IPS DF 19.7 (cell line): ENCODE measurements around the gene FOXP1.
A peak's percentile ranks its signal among the peaks of the same experiment; 100 is the strongest.

Source experiments
- DNase-seq: peaks from one replicate; pipeline ENCODE4 v3.0.0-alpha.2; 2013; ENCODE audit warnings: low read depth, low spot score

The FOXP1 gene

DNA sequence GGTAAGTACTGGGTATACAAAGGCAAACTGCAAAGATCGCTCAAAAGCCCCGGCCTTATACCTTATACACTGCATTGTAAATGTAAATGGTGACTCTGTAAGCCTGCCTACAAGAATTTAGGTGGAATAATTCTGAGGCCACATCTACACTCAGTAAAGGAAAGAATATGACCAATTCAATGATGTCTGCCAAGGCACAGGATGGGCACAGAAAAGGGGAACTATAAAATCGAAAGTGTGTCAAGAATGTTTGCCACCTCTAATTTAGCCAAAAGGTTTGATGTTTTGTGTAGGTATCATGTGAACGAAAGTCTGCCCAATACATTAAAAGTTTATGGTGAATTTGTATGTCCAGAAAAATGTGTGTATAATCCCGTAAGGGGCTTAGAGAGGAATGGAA, 96.1 kb downstream of the FOXP1 start:
- DNase-seq = no peak

DNA sequence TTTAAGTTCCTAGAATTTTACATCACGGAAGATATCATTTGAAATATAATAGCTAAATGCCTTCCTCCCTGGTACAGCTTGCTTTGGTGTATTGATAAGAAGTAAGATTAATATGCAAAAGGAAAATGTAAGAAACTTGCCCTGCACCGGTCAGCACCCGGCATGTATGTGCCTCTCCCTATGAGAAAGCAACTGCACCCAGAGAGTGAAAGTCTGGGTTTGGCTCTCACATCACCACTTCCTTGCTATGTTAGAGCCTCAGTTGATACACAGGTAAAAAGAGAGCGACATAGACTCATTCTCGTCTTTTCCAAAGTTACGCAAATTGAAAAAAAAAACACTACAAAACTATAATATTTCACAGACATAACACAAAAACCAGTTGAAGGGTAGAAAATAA, 96.7 kb downstream of the FOXP1 start:
- no peak for DNase-seq

- no peak for DNase-seq
Observed at GRCh38 chr3:71485896-71486295, 97.6 kb downstream of the FOXP1 start.

DNA sequence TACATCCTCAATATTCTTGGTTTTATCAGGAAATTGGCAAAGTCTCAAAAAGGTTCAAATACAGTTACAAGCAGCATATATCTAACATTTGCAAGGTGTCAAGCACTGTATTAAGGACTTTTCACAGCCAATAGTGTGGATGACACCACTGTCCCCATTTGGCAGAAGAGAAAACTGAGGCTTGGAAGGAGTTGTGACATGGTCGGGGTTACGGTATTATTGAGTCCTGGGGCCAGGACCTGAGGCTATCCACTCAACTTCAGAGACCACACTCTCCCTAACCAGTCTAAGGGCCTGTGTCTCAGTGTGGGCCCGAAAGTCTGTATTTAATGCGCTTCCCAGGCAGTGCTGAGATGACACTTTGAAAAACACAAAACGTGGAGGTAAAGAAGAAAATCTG, 99.1 kb downstream of the FOXP1 start:
- DNase-seq = no peak

GRCh38 chr3:71484047-71484446, 99.5 kb downstream of the FOXP1 start:
- no peak for DNase-seq

- no peak for DNase-seq
Observed at GRCh38 chr3:71482771-71483170, 100.8 kb downstream of the FOXP1 start.

- DNase-seq = no peak
Observed at GRCh38 chr3:71478568-71478967, 105.0 kb downstream of the FOXP1 start.

DNA sequence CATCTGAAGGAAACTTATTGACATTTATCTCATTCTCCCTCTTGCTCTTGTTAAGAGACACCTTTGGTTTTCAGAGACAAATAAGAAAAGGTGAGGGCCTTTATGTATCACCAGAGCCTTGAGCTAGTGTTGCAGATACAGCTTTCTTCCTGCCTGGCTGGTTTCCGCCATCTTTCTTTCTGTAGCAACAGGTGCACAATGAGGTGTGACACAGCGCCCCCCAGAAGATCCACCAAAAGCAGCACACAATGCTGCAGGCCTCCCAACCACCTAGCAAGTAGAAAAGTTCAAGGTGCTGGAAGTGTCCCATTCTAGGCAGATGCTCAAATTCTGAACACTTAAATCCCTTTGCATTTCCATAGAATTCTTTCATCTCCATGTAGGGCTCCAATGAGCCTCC, 106.6 kb downstream of the FOXP1 start:
- DNase-seq = no peak

GRCh38 chr3:71469138-71469435, 114.4 kb downstream of the FOXP1 start:
- DNase-seq = no peak

- peak; percentile 15 for DNase-seq
Observed at GRCh38 chr3:71468311-71469137, 115.0 kb downstream of the FOXP1 start.

DNA sequence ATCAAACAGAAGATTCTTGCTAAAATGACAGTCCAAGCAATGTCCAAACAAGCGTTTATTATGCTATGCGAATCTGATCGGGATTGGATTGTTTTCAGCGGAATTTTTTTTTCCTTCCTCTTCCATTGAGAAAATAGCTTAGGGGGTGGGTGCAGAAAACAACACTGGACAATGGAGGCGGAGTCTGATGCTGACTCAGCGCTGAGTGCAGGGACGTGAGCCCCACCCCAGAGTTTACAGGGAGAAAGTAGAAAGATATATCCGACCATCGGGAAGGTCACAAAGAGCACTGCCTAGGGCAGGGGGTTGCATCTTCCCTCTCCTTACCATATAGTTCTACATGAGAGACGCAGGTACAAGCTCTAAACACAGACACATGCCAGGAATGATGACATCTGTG, 117.0 kb downstream of the FOXP1 start:
- no peak for DNase-seq

DNA sequence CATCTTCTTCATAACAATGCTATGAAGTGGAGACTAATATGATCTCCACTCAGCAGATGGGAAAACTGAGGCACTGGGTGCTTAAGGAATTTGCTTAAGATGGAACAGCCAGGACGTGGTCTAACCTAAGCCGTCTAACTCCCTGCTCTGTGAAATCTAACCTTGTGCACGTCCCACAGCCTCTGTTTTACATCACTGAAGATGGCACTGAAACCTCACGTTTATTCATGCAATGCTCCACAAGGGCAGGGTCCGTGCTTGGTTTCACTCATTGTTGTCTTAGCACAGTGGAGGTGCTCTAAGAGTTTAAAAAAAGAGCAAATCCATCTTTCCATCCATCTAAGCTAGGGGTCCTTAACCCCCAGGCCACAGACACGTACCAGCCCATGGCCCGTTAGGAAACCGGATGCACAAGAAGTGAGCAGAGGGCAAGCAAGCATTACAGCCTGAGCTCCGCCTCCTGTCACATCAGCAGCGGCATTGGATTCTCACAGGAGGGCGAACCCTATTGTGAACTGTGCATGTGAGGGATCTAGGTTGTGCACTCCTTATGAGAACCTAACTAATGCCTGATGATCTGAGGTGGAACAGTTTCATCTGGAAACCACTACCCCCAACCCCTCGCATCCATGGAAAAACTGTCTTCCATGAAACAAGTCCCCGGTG, 118.0 kb downstream of the FOXP1 start:
- no peak for DNase-seq

- no peak for DNase-seq
Observed at GRCh38 chr3:71464613-71465012, 118.9 kb downstream of the FOXP1 start.

- no peak for DNase-seq
Observed at GRCh38 chr3:71463617-71464016, 119.9 kb downstream of the FOXP1 start.

DNA sequence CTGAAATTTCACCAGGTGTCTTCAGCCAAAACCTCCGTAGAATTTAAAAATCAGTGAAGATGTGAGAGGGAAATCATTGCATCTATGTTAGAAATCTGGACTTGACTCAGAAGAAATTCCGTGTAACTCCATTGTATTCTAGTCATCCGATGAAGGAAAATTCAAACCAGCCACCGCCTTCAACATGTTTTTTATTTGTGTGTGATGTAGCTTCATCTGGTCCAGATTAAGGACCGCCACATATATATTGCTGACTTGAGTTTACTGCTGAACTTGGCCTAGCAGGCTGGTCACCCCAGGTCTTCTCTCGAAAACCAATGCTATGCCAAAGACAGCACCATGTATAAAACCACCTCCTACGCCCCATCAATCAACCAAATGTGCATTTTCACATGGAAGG, 120.9 kb downstream of the FOXP1 start:
- DNase-seq = no peak

GRCh38 chr3:71461749-71462483, 121.6 kb downstream of the FOXP1 start:
- no peak for DNase-seq

DNA sequence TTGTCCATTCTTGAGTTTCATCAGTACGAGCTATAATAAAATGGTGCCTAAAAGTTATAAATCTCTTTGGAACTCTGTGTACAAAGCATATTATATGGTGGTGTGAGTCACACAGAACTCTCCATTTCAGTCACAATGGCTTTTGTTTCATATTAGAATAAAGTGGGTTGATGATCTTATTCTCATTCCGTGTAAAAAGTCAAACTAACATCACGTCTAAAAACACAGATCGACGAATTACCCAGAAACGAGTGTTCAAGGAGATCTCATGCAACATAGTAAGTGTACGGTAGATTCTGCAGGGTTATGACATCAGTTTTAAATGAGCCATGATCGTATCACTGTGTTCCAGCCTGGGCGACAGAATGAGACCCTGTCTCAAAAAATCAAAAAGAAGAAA, 122.4 kb downstream of the FOXP1 start:
- DNase-seq = no peak

DNA sequence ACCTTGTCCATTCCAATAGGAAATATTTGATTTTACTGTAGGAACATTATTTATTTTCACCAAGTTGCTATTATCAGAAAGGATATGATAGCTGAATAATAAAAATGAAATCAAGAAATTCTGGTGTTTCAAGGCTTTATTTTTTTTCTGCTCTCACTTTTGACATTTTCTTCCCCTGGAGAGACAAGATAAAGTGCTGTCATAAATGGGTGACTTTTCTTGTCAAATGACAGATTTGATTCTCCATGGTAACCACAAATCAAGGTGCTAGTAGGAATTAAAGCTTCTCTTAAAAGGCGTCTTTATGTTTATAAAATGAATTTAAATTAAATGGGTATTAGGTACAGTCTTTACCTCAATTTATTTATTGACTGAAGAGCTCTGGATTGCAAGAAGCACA, 124.6 kb downstream of the FOXP1 start:
- DNase-seq = no peak

- no peak for DNase-seq
Observed at GRCh38 chr3:71456826-71457225, 126.7 kb downstream of the FOXP1 start.

DNA sequence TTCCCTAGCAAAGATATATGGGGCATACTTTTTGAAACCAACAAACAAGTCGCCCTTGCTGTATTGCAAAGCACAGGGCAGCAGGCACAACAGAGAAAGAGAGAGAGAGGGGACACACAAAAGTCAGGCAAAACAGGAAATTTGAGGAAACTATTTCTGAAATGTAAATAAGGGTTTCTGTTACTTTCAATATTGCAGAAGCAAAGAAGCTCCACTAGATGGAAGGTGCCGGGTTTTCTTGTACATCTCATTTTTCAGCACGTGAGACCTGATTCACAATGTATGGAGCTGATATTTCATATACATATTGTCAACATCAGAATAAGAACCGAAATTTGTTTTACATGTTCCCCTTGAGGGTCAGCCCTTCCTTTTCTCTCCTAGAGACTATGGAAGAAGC, 127.4 kb downstream of the FOXP1 start:
- DNase-seq = no peak

- DNase-seq = no peak
Observed at GRCh38 chr3:71454512-71455403, 128.8 kb downstream of the FOXP1 start.
